Tibial nerve (tissue), 4 donors: ENCODE results near the gene DCAF15. TPM values are rescaled to one million over a fixed set of nuclear protein-coding genes. Genes with fewer than 3 reads are reported as not detected.
A peak's percentile ranks its signal among the peaks of the same experiment; 100 is the strongest.

ENCODE experiments used
- DNase-seq, 2 donors: peaks; one replicate each; pipeline ENCODE4 v3.0.0-alpha.2; 2019; ENCODE audit warnings: low spot score in 2 of 2
- H3K27ac ChIP-seq, 4 donors: fragments of 200-600 bp; sonication (generic) in 3 of 4; one replicate each; pipeline ENCODE4 v1.5.1; 2017 to 2019; ENCODE audit warnings: mild to moderate bottlenecking in 1 of 4
- H3K27me3 ChIP-seq, 2 donors: fragments of 200-600 bp; sonication (generic) in 1 of 2; one replicate each; pipeline versions ENCODE4 v1.5.1 to v1.6.0; 2017 to 2019
- H3K36me3 ChIP-seq, 3 donors: fragments of 200-600 bp; sonication (generic); one replicate each; pipeline ENCODE4 v1.5.1; 2018 to 2019
- H3K4me1 ChIP-seq, 4 donors: fragments of 200-600 bp; sonication (generic) in 3 of 4; one replicate each; pipeline ENCODE4 v1.5.1; 2017 to 2019
- H3K4me3 ChIP-seq, 4 donors: fragments of 200-600 bp; sonication (generic) in 3 of 4; one replicate each; pipeline ENCODE4 v1.5.1; 2017 to 2019; ENCODE audit warnings: mild to moderate bottlenecking in 1 of 4, moderate library complexity in 1 of 4
- H3K9me3 ChIP-seq, 4 donors: fragments of 200-600 bp; sonication (generic) in 3 of 4; one replicate each; pipeline ENCODE4 v1.5.1; 2017 to 2019
- EP300 ChIP-seq, 2 donors: sonication (generic); formaldehyde crosslinking; IDR thresholded peaks; one replicate each; pipeline ENCODE4 v1.6.1; 2017; ENCODE audit warnings: antibody characterized with exemption in 2 of 2, mild to moderate bottlenecking in 1 of 2
- POLR2A ChIP-seq, 2 donors: fragments of 450-650 bp; IDR thresholded peaks; one replicate each; pipeline ENCODE4 v1.6.1; 2017; ENCODE audit warnings: antibody characterized with exemption in 2 of 2, mild to moderate bottlenecking in 2 of 2, moderate library complexity in 2 of 2
- WGBS, 2 donors: methylation state at CpG; one replicate each; pipeline ENCODE4 v1.1.5; 2018; 5-methylcytosine and 5-hydroxymethylcytosine counted together
- total RNA-seq, 4 donors: library from RNA; depleted of rRNA; stranded (reverse); fragments of >200 nt; gene quantifications; one replicate each; pipeline ENCODE4 v1.1.0, GENCODE V29; 2016
- TF ChIP-seq, protein P1 (sequence below), 5 experiments: fragments of 200-600 bp in 3 of 5; fragments of 450-650 bp in 2 of 5; sonication (generic) in 3 of 5; IDR thresholded peaks; one replicate each; pipeline ENCODE4 v1.5.1; 2016 to 2019; ENCODE audit warnings: antibody characterized with exemption in 5 of 5, mild to moderate bottlenecking in 3 of 5, moderate library complexity in 2 of 5

The DCAF15 gene
- total RNA-seq, 4 donors from 2014 or later = 14.3 to 31.5 (median 19.3) TPM

DNA sequence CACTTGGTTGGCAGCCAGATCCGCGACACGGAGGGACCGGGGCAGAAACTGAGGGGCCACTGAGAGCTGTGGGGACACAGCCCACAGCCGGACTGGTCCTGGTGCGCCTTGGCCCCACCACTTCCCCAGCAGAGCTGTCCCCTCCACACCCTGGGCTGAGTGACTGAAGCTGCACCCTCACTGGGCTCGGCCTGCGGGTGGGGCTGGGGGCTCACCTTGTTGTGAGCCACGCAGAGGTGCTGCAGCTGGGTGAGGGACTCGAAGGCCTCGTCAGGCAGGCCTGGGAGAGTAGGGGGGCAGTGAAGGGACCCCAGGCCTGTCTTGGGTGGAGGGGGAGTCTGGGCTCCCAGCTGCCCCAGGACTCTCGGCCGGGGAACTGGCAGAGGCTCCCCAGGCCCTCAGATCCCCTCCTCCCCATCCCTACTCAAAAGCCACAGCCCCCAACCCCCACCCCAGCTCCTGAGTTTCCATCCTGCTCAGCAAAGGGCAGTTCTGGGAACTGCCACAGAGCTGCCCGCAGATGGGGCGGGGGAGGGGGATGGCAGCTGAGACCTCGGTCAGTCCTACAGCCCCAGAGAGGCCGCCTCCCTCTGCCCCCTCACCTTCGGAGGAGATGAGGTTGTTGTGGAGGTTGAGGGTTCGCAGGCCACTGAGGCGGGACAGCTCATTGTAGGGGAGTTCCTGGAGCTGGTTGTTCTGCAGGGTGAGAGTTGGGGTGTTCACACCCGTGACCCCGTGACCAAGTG lies 16.4 kb upstream of the DCAF15 start:
- DNase-seq = no peak
- Histone ChIP-seq H3K27me3 (peaks cover 0 to 30% of the 10 kb centered on the region in 2 donors), H3K4me3 (no peak overlapping the region), H3K27ac (no peak overlapping the region), H3K36me3 (peaks cover 0 to 11% (median 0%) of the 10 kb centered on the region in 3 donors), H3K4me1 (peaks cover 0 to 15% (median 5%) of the 10 kb centered on the region in 4 donors), H3K9me3 (no peaks in the 10 kb centered on the region)
- WGBS, 2 donors = 58 to 70% methylated on average over 18 to 21 of the region's 22 CpGs
- TF ChIP-seq, protein P1, sequence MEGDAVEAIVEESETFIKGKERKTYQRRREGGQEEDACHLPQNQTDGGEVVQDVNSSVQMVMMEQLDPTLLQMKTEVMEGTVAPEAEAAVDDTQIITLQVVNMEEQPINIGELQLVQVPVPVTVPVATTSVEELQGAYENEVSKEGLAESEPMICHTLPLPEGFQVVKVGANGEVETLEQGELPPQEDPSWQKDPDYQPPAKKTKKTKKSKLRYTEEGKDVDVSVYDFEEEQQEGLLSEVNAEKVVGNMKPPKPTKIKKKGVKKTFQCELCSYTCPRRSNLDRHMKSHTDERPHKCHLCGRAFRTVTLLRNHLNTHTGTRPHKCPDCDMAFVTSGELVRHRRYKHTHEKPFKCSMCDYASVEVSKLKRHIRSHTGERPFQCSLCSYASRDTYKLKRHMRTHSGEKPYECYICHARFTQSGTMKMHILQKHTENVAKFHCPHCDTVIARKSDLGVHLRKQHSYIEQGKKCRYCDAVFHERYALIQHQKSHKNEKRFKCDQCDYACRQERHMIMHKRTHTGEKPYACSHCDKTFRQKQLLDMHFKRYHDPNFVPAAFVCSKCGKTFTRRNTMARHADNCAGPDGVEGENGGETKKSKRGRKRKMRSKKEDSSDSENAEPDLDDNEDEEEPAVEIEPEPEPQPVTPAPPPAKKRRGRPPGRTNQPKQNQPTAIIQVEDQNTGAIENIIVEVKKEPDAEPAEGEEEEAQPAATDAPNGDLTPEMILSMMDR (IDR thresholded peaks at IDR 0.05) = no peak
- TF ChIP-seq EP300 (IDR thresholded peaks at IDR 0.05) (no peak), POLR2A (IDR thresholded peaks at IDR 0.05) (no peak)

- TF ChIP-seq POLR2A (IDR thresholded peaks at IDR 0.05) (no peak), EP300 (IDR thresholded peaks at IDR 0.05) (no peak)
- TF ChIP-seq, protein P1 (IDR thresholded peaks at IDR 0.05) = no peak
- Histone ChIP-seq H3K27me3 (peaks cover 0 to 30% of the 10 kb centered on the region in 2 donors), H3K36me3 (no peaks in the 10 kb centered on the region), H3K4me1 (peaks cover 0 to 15% (median 5%) of the 10 kb centered on the region in 4 donors), H3K27ac (peak overlapping the region in 1 of 4 donors; percentile 42), H3K9me3 (no peaks in the 10 kb centered on the region), H3K4me3 (peak overlapping the region; percentile 9 to 49 (median 26))
- no peak for DNase-seq
- 14 to 19% methylated on average over 12 to 29 of the region's 29 CpGs for WGBS, 2 donors
Measured at GRCh38 chr19:13937479-13938300, 14.6 kb upstream of the DCAF15 start.

- peaks cover 0 to 15% (median 5%) of the 10 kb centered on the region in 4 donors for H3K4me1 ChIP-seq
- TF ChIP-seq, protein P1 (IDR thresholded peaks at IDR 0.05) = no peak
- TF ChIP-seq EP300 (IDR thresholded peaks at IDR 0.05) = no peak
- no peak for TF ChIP-seq POLR2A (IDR thresholded peaks at IDR 0.05)
- H3K27me3 ChIP-seq = peaks cover 0 to 30% of the 10 kb centered on the region in 2 donors
- H3K9me3 ChIP-seq = no peaks in the 10 kb centered on the region
- H3K36me3 ChIP-seq = no peaks in the 10 kb centered on the region
- WGBS, 2 donors = 14 to 26% methylated on average over 20 of the region's 21 CpGs
- H3K27ac ChIP-seq = peak within 1 kb of the TSS in 1 of 4 donors; percentile 44
- DNase-seq = peak; percentile 58 to 69
- H3K4me3 ChIP-seq = peak within 1 kb of the TSS; percentile 9 to 49 (median 26)
Measured at GRCh38 chr19:13938301-13939064, 13.8 kb upstream of the DCAF15 start, which contains the start of gene PODNL1. Gene PODNL1, minus strand, starts transcription at chr19:13938417. Its CDS starts 236 bp downstream, at chr19:13938181.

DNA sequence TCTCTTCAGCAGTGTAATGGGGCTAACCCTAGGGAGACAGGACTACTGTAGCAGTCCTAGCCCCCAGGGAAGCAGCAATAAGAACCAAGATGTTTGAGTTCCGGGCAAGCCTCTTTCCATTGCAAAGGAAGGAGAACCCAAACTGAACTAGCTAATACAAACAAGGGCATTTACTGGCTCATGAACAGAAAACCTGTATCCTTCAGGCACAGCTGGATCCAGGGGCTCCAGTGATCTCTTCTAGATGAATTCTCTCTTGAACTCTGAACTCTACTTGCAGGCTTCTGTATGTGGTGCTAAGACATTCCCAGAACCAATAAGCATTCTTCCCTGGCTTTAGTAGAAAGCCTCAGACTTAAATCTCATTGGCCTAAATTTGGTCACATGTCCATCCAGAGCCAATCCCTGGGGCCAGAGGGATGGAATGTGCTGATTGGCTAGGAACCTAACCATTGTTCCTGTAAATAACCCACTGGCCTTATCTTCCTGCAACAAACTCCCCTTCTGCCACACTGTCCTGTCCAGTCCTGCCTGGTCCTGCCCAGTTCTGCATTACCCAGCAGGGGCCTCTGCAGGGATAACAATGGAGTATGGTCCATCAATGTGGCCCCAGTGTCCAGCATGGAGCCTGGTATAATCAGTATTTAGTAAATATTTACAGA lies 10.2 kb upstream of the DCAF15 start:
- Histone ChIP-seq H3K27ac (no peak overlapping the region), H3K36me3 (no peaks in the 10 kb centered on the region), H3K4me1 (peaks cover 0 to 15% (median 5%) of the 10 kb centered on the region in 4 donors), H3K4me3 (no peak overlapping the region), H3K9me3 (no peaks in the 10 kb centered on the region), H3K27me3 (peaks cover 0 to 11% of the 10 kb centered on the region in 2 donors)
- WGBS, 2 donors = 88 to 100% methylated on average over 1 of the region's 1 CpG
- no peak for DNase-seq
- TF ChIP-seq, protein P1 (IDR thresholded peaks at IDR 0.05) = no peak
- TF ChIP-seq EP300 (IDR thresholded peaks at IDR 0.05) (no peak), POLR2A (IDR thresholded peaks at IDR 0.05) (no peak)
